ENCODE results near the gene ATXN1. TPM values are rescaled to one million over a fixed set of nuclear protein-coding genes. Genes with fewer than 3 reads are reported as not detected.
A peak's percentile ranks its signal among the peaks of the same experiment; 100 is the strongest.

The ATXN1 gene
- total RNA-seq, 3 donors from 2014 or later = 30.4 to 87.3 (median 50.1) TPM

- TF ChIP-seq CTCF (IDR thresholded peaks at IDR 0.05) = no peak
- intact Hi-C loops (cut with DNase I, micrococcal nuclease) = no loop called here
- Histone ChIP-seq H3K36me3 (ENCODE audit: low read depth) (no peaks in the 10 kb centered on the region), H3K4me3 (no peak overlapping the region), H3K9me3 (peaks cover 4% of the 10 kb centered on the region), H3K4me1 (ENCODE audit: low read depth) (no peaks in the 10 kb centered on the region)
- DNase-seq (no peak), ATAC-seq (no peak)
Observed at GRCh38 chr6:16659466-16660156, 101.6 kb downstream of the ATXN1 start.

- intact Hi-C loops (cut with DNase I, micrococcal nuclease) = no loop called here
- Histone ChIP-seq H3K4me3 (no peak overlapping the region), H3K9me3 (peaks cover 4% of the 10 kb centered on the region), H3K4me1 (ENCODE audit: low read depth) (no peaks in the 10 kb centered on the region), H3K36me3 (ENCODE audit: low read depth) (no peaks in the 10 kb centered on the region)
- no peak for ATAC-seq
- TF ChIP-seq CTCF (IDR thresholded peaks at IDR 0.05) = no peak
- DNase-seq = no peak
Observed at GRCh38 chr6:16658348-16659034, 102.8 kb downstream of the ATXN1 start.

GRCh38 chr6:16657768-16658167 lies 103.5 kb downstream of the ATXN1 start:
- H3K9me3 ChIP-seq = peaks cover 4% of the 10 kb centered on the region
- TF ChIP-seq CTCF (IDR thresholded peaks at IDR 0.05) = no peak
- no peak for ATAC-seq
- no peaks in the 10 kb centered on the region for H3K36me3 ChIP-seq (ENCODE audit: low read depth)
- no peak for DNase-seq
- no peak overlapping the region for H3K4me3 ChIP-seq
- H3K4me1 ChIP-seq (ENCODE audit: low read depth) = no peaks in the 10 kb centered on the region
- intact Hi-C loops (cut with DNase I, micrococcal nuclease) = no loop called here

- Histone ChIP-seq H3K9me3 (no peaks in the 10 kb centered on the region), H3K36me3 (ENCODE audit: low read depth) (no peaks in the 10 kb centered on the region), H3K4me3 (no peak overlapping the region), H3K4me1 (ENCODE audit: low read depth) (peaks cover 6% of the 10 kb centered on the region)
- ATAC-seq = no peak
- no peak for TF ChIP-seq CTCF (IDR thresholded peaks at IDR 0.05)
- intact Hi-C loops (cut with DNase I, micrococcal nuclease) = no loop called here
- DNase-seq = no peak
Observed at GRCh38 chr6:16656451-16656850, 104.8 kb downstream of the ATXN1 start.

GRCh38 chr6:16654701-16655100 lies 106.6 kb downstream of the ATXN1 start:
- intact Hi-C loops (cut with DNase I, micrococcal nuclease) = no loop called here
- Histone ChIP-seq H3K4me1 (ENCODE audit: low read depth) (peaks cover 6% of the 10 kb centered on the region), H3K36me3 (ENCODE audit: low read depth) (no peaks in the 10 kb centered on the region), H3K9me3 (no peaks in the 10 kb centered on the region), H3K4me3 (no peak overlapping the region)
- ATAC-seq (peak; percentile 49), DNase-seq (no peak)
- no peak for TF ChIP-seq CTCF (IDR thresholded peaks at IDR 0.05)

Data from mucosa of descending colon (tissue), 3 donors.